ENCODE data around the gene PRRC2B.

The PRRC2B gene

GRCh38 chr9:131387394-131387793 lies 6.5 kb upstream of the PRRC2B start:
- no peak for TF ChIP-seq CTCF (IDR thresholded peaks at IDR 0.05; ENCODE audit: low read length)
- TF ChIP-seq EZH2 (optimal IDR thresholded peaks at IDR 0.05; ENCODE audit: low read depth, low read length), result no peak
- no peak for TF ChIP-seq EZH2phosphoT487 (IDR thresholded peaks at IDR 0.05; ENCODE audit: low read length)
- no peak overlapping the region for H2AFZ ChIP-seq (ENCODE audit: low read length)
- H4K20me1 ChIP-seq (ENCODE audit: insufficient read depth, low read length), result no peaks in the 10 kb centered on the region
- no peaks in the 10 kb centered on the region for H3K9me2 ChIP-seq (replicated peaks; ENCODE audit: insufficient read depth, low read length)
- H3K4me2 ChIP-seq (ENCODE audit: low read depth, low read length), result no peak overlapping the region
- no peaks in the 10 kb centered on the region for H3F3A ChIP-seq (ENCODE audit: insufficient read depth, low read length)
- DNase-seq, result no peak
- no peak overlapping the region for H3K4me3 ChIP-seq (ENCODE audit: low read length)
- no peaks in the 10 kb centered on the region for H3K36me3 ChIP-seq (replicated peaks; ENCODE audit: insufficient read depth, low read length)
- H3K4me1 ChIP-seq (ENCODE audit: low read length), result no peaks in the 10 kb centered on the region
- no peak overlapping the region for H3K9ac ChIP-seq (ENCODE audit: low read length)
- H3K27ac ChIP-seq (ENCODE audit: low read length), result no peak overlapping the region
- no peaks in the 10 kb centered on the region for H3K27me3 ChIP-seq (replicated peaks; ENCODE audit: insufficient read depth, low read length)
- no peaks in the 10 kb centered on the region for H3K79me2 ChIP-seq (ENCODE audit: low read length)
- H3K9me3 ChIP-seq (replicated peaks; ENCODE audit: insufficient read depth, low read length), result no peaks in the 10 kb centered on the region

DNA sequence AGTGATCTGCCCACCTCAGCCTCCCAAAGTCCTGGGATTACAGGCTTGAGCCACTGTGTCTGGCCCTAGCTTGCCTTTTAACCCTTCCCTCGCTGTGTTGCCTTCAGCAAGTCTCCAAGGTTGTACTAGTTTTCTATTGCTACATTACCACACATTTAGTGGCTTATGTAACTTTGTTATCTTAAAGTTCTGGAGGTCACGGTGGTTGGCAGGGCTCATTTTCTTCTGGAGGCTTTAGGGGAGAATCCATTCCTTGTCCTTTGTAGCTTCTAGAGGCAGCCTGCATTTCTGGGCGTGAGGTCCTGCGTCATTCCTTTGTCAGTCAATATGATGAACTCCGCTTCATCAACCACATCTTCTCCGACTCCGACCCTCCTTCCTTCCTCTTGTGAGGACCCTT lies 2.9 kb upstream of the PRRC2B start:
- Histone ChIP-seq H3K9me3 (replicated peaks; ENCODE audit: insufficient read depth, low read length) (no peaks in the 10 kb centered on the region), H3K4me2 (ENCODE audit: low read depth, low read length) (no peak overlapping the region), H3F3A (ENCODE audit: insufficient read depth, low read length) (peaks cover 24% of the 10 kb centered on the region), H3K4me1 (ENCODE audit: low read length) (peaks cover 5% of the 10 kb centered on the region; the same call in 1 of the 2 replicates), H3K9ac (ENCODE audit: low read length) (no peak overlapping the region), H3K27me3 (replicated peaks; ENCODE audit: insufficient read depth, low read length) (no peaks in the 10 kb centered on the region), H3K9me2 (replicated peaks; ENCODE audit: insufficient read depth, low read length) (no peaks in the 10 kb centered on the region), H2AFZ (ENCODE audit: low read length) (no peak overlapping the region), H4K20me1 (ENCODE audit: insufficient read depth, low read length) (peaks cover 9% of the 10 kb centered on the region), H3K4me3 (ENCODE audit: low read length) (no peak overlapping the region), H3K79me2 (ENCODE audit: low read length) (peaks cover 16% of the 10 kb centered on the region), H3K27ac (ENCODE audit: low read length) (no peak overlapping the region), H3K36me3 (replicated peaks; ENCODE audit: insufficient read depth, low read length) (no peaks in the 10 kb centered on the region)
- TF ChIP-seq EZH2 (optimal IDR thresholded peaks at IDR 0.05; ENCODE audit: low read depth, low read length), result no peak
- no peak for TF ChIP-seq EZH2phosphoT487 (IDR thresholded peaks at IDR 0.05; ENCODE audit: low read length)
- TF ChIP-seq CTCF (IDR thresholded peaks at IDR 0.05; ENCODE audit: low read length), result no peak
- DNase-seq, result no peak

- TF ChIP-seq EZH2 (optimal IDR thresholded peaks at IDR 0.05; ENCODE audit: low read depth, low read length), result no peak
- H3F3A ChIP-seq (ENCODE audit: insufficient read depth, low read length), result peaks cover 24% of the 10 kb centered on the region
Measured at GRCh38 chr9:131391504-131391903, 2.4 kb upstream of the PRRC2B start.

DNA sequence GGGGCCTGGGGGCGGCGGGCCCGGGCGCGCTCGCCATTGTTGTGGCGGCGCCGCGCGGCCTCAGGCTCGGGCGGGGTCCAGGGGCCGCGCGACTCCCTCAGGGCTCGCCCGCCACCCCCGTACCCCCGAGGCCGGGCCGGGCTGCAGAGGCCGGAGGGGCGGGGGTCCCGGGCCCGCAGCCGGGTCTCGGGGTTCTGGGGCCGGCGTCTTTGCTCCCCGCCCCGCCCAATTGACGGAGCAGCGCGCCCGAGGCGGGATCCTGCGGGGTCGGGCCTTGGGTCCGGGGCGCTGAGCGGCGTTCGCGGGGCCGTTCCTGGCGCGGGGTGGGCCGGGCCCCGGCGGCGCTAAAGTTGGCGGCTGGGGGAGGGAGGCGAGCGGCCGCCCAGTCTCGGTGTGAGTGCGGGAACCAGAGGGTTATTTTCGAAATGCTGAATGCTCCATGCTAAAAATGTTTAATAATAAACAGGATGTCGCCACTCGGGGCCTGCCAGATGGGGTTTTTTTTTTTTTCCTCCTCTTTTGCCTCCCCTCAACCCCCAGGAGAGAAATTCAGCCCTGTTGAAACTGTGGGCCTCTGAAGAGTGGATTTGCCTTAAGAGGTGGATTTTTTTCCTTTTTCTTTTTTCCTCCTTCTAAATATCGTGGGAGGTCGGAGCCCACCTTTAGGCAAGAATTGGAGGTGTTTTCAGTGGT lies 724 bp downstream of the PRRC2B start:
- no peaks in the 10 kb centered on the region for H3K9me3 ChIP-seq (replicated peaks; ENCODE audit: insufficient read depth, low read length)
- H4K20me1 ChIP-seq (ENCODE audit: insufficient read depth, low read length), result peaks cover 42% of the 10 kb centered on the region
- H3K79me2 ChIP-seq (ENCODE audit: low read length), result peaks cover 51% of the 10 kb centered on the region
- H3K4me3 ChIP-seq (ENCODE audit: low read length), result peak overlapping the region; percentile 77
- peak overlapping the region; percentile 90 for H3K4me2 ChIP-seq (ENCODE audit: low read depth, low read length)
- peak overlapping the region; percentile 82 for H3K27ac ChIP-seq (ENCODE audit: low read length)
- no peaks in the 10 kb centered on the region for H3K36me3 ChIP-seq (replicated peaks; ENCODE audit: insufficient read depth, low read length)
- no peak overlapping the region for H2AFZ ChIP-seq (ENCODE audit: low read length)
- H3K9me2 ChIP-seq (replicated peaks; ENCODE audit: insufficient read depth, low read length), result no peaks in the 10 kb centered on the region
- peaks cover 45% of the 10 kb centered on the region for H3F3A ChIP-seq (ENCODE audit: insufficient read depth, low read length)
- H3K27me3 ChIP-seq (replicated peaks; ENCODE audit: insufficient read depth, low read length), result no peaks in the 10 kb centered on the region
- H3K4me1 ChIP-seq (ENCODE audit: low read length), result peaks cover 29% of the 10 kb centered on the region
- DNase-seq, result peak; percentile 54
- TF ChIP-seq EZH2 (optimal IDR thresholded peaks at IDR 0.05; ENCODE audit: low read depth, low read length) (no peak), EZH2phosphoT487 (IDR thresholded peaks at IDR 0.05; ENCODE audit: low read length) (no peak)
- peak overlapping the region; percentile 76 for H3K9ac ChIP-seq (ENCODE audit: low read length)

More at GRCh38 chr9:131391504-131391903, 2.4 kb upstream of the PRRC2B start:
- Histone ChIP-seq H3K9me3 (replicated peaks; ENCODE audit: insufficient read depth, low read length) (no peaks in the 10 kb centered on the region), H3K36me3 (replicated peaks; ENCODE audit: insufficient read depth, low read length) (no peaks in the 10 kb centered on the region), H3K27me3 (replicated peaks; ENCODE audit: insufficient read depth, low read length) (no peaks in the 10 kb centered on the region), H3K9ac (ENCODE audit: low read length) (no peak overlapping the region), H2AFZ (ENCODE audit: low read length) (no peak overlapping the region), H3K4me2 (ENCODE audit: low read depth, low read length) (no peak overlapping the region), H3K4me1 (ENCODE audit: low read length) (peaks cover 6% of the 10 kb centered on the region; the same call in 1 of the 2 replicates), H3K9me2 (replicated peaks; ENCODE audit: insufficient read depth, low read length) (no peaks in the 10 kb centered on the region), H3K79me2 (ENCODE audit: low read length) (peaks cover 21% of the 10 kb centered on the region), H4K20me1 (ENCODE audit: insufficient read depth, low read length) (peaks cover 12% of the 10 kb centered on the region), H3K4me3 (ENCODE audit: low read length) (no peak overlapping the region), H3K27ac (ENCODE audit: low read length) (no peak overlapping the region)
- no peak for DNase-seq
